HCEC 1CT (cell line): Measurements from ENCODE around the gene PCSK6.
A peak's percentile ranks its signal among the peaks of the same experiment; 100 is the strongest.

Experiments
- DNase-seq: peaks from one replicate; pipeline ENCODE4 v3.0.0-alpha.2; 2017

PCSK6 gene

DNA sequence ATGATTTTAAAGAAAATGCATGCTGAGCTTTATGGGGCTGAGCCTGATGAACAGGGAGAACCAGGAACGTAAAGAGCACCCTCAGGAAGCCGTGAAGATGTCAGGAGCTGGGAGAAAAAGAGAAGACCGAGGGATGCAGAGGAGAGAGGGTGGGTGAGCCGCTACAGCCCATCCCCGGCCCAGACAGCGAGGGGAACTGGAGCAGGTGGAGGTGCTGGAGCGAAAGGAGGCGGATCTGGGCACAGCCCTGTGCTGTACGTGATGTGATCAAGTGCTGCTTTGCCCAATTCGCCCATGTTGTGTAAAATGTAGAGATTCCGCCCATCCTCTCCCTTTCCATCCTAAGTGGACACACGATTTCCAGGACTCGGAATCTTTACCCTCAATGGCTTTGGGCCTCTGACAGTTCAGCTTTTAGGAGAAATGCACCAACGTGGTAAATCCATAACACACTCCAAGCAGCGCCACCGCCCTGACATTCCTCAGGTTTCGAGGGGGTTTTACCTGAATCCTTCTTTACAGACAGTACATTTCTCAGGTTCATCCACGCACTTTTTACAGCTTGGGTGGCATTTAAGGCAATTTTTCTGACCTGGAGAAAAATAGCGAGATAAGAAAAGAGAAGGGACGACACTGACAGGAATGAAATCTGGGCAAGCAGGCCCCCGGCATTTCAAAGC is 167.4 kb downstream of the PCSK6 start:
- no peak for DNase-seq

- peak; percentile 79 for DNase-seq
Observed at GRCh38 chr15:101320501-101321052, 168.9 kb downstream of the PCSK6 start.

DNA sequence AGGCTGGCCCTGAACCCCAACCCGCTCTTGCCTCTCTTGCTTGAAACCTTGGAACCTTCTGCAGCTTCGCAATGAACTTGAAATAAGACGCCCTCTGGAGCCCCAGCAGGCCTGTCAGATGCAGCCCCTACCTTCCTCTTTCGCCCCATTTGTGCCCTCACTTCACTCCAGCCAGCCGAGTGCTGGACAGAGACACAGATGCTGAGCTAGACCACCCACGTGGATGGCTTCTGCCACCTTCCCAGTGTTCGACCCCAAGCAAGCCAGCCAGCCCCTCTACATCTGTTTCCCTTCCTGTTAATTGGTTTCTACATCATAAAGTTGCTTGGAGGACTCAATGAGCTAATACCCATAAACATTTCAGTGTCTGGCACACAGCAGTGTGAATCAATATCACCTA is 170.7 kb downstream of the PCSK6 start:
- DNase-seq, result no peak

DNA sequence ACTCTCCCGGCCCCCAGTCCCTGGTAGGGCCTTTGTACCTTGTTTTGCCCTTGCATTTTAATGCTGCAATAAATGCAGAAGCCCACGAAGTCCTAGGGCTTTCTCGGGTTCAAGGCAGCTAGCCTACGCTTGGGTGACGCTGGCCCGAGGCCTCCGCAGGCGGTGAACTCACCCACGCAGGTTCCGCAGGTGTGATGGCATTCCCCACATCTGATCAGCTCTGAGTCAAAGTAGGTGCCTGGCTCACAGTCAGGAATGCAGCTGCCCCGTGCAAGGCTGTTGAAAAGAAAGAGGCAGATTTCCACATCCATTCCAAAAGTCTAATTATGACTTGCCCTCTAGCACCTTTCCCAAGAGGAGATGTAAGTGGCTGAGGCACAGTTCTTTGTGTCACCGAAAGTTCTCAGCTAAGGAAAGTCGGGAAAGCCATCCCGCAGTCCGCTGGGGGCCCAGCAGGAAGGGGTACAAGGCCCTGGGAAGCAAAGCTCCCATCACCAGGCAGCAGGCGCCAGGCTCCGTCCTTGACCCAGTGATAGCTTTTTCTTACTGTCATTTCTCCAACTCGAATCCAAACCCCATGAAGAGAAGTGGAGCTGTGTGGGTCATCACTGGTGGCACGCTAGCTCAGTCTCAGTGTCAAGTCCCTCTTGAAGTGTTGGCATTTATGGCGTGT is 171.2 kb downstream of the PCSK6 start:
- DNase-seq, result no peak

DNA sequence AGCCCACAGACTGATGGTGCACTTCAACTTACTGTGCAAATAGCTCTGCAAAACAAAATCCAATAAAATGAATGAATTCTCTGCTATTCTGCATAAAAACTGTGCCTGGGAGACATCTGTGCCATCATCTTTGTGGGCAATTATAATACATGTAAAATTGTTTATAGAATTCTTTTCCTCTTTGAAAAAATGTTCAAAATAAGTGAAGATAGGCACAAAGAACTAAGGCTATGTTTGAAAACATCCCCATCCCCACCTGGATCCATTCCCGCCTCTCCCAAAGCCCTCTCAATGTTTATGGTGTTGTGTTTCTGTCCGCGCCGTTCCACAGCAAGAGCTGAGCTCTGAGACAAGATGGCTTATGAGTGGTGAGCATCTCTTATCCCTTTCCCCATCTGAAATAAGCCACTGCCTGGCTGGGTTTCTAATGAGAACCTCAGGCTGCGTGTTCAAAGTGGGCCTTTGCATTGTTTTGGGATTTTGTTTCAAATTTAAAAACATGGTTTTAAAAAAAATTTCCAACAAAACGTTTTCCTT is 172.1 kb downstream of the PCSK6 start:
- no peak for DNase-seq

DNA sequence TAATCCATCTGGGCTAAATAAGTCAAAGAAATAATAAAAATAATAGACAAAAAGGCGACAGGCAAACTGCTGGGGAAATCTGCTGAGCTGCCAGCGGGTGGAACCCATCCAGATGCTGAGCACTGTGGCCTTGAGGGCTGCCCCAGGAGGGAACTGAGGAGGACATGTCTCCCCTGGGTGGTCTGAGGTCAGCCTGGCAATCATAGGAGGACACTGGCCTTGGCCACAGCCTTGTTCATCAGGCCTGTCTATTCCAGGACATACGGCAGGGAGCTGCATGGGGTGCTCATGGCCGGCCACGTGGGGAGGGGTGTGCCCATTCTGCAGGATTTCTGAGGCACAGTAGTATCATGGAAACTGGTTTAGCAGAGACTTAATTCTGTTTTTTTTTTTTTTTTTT is 173.0 kb downstream of the PCSK6 start:
- no peak for DNase-seq

DNA sequence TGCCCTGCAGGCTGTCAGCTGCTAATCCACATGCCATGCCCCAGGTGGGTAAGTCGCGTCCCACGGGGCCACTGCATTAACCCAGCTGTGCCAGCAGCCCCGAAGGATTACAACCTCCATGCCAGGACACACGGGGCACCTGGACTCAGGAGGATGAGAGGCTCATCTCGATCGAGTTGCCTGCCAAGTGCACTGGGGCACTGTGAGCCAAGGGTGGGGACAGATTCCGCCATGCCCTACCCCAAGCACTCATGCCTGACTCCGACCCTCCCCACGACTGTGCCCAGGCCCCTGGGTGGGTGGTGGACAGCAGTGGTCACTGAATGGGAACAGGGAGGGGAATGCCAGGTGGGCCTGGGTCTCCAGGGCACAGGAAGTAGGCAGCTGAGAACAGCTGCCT is 173.8 kb downstream of the PCSK6 start:
- DNase-seq, result no peak

- DNase-seq, result no peak
Observed at GRCh38 chr15:101314336-101315125, 175.0 kb downstream of the PCSK6 start.

DNA sequence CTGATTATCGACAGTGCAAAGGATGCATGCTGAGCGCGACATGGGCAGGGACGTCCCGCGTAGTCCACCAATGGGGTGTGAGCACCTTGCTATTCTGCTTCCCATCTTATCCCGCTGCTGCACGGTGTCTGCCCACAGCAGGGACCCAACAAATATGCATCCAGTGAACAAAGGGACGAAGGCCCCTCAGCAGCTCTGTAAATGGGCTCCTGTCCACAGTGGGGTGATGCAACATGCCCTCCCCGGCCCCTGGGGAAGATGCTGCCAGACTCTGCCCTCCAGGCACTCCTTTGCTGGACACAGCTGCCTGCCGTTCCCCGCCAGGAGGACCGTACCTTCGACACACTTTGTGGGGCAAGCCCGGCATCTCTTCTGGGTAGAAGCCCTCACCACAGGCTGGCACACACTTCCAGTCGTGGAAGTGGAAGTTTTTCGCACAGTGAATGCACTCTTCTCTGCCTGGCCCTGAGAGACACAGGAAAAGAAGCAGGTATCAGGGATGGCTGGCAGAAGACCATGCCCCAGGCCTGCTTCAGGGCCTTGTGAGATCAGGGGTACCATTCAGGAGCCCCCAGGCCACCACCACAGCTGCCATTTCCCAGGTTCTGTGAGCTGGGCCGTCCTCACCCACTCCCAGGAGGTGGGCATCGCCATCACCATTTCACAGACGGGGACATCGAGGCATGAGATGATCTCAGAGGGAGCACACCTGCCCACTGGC is 176.3 kb downstream of the PCSK6 start:
- DNase-seq, result no peak

GRCh38 chr15:101310508-101310907 is 179.0 kb downstream of the PCSK6 start:
- DNase-seq, result no peak

- DNase-seq, result no peak
Observed at GRCh38 chr15:101310161-101310480, 179.4 kb downstream of the PCSK6 start.

- no peak for DNase-seq
Observed at GRCh38 chr15:101309436-101310160, 179.9 kb downstream of the PCSK6 start.

DNA sequence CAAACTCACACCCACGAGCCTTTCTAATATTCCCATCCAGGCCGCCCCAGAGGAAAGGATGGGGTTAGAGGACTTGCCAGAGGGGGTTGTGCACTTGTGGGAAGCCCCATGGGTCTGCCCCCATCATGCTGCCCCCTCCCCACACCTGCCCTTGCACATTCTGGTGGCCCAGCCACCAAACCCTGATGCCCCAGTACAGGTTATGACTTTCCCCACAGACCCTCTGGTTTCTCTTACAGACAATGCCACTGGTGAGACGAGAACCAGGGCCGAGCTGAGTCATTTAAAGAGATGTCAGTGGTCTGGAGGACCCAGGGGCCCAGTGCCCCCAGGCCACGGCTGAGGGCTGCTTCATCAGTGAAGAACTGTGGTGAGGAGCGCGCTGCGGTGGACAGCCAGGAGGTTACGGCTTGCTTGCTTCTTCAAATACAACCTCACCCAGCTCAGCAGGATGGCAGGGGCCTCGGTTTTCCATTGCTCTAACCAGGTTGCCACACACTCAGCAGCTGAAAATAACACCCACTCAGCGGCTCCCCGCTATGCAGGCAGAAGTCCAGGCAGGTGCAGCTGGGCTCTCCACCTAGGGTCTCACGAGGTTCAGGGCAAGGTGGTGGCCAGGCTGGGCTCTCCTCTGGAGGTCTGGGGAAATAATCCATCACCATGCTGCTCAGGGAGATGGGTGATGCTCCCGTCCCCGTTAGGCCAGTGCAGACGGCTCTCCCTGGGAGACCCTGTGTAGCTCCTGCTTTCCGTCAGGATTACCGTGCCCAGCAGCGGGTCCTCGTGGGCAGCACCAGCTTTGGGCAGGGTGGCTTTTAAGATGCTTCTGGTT is 180.7 kb downstream of the PCSK6 start:
- no peak for DNase-seq

GRCh38 chr15:101307897-101308603 is 181.5 kb downstream of the PCSK6 start:
- DNase-seq, result no peak

DNA sequence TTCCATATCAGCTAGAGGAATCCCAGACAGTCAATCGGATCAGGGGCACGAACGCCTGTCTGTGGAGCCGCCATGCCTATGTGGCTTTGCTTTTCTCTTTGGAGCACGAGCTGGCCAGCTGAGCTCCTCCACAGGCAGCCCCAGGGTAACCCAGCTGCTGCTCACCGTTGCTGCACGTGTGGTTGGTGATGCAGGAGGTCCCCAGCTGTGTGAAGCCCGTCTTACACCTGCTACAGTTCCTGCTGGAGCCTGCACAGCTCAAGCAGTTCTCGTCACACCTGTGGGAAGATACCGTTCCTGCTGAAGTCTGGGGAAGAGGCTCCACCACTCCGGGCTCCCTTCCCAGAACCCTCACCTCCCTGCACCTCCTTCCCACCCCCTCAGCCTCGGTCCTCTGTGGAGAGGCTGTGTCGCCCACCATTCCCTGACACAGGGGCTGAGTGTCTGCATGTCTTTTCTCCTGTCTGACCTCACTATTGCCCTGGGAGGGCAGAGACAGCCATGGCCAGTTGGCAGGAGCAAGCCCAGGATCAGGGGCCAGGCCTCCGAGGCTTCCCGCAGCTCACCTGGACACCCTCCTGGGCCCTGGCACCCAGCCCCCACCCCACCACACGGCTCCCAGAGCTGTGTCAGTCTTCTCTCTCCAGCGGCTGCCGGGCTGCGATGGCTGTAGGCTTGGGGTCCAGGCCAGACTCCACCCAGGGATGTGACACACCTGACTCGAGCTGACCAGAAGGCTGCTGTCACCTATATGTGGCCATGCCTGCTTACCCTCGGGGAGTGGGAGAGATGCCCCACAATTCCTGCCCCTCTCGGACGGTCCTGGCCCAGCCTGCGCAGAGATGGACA is 182.2 kb downstream of the PCSK6 start:
- no peak for DNase-seq

DNA sequence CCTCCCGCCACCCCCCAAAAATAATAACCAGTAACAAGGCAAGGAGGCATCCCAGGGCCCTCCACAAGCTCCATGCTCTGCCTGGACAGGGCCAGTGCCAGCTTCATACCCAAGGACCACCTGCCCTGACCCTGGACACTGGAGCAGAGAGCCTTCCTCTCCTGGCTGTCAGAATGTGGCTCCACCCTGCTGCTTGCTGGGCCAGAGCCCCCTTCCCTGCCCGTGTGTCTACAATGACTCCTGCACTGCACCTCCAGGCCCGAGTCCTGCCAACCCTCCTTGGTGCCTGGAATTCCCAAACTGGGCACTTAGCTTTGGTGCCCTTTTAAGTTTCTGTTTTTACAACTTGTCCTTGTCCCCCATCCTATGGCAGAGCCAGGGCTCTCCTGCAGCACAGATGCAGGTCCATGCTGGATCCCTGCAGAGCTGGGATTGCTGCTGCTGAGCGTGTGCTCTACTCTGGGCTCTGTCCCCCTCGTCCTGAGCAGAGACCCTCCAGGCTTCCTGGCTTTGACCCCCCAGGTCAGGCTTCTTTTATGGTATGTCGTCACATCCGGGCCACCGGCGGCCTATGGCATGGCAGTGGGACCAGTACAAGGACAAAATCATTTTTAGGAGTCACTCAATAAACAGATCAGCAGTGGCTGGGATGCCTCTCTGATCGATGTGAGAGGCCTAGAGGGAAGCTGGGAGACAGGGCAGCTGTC is 183.0 kb downstream of the PCSK6 start:
- DNase-seq, result no peak

DNA sequence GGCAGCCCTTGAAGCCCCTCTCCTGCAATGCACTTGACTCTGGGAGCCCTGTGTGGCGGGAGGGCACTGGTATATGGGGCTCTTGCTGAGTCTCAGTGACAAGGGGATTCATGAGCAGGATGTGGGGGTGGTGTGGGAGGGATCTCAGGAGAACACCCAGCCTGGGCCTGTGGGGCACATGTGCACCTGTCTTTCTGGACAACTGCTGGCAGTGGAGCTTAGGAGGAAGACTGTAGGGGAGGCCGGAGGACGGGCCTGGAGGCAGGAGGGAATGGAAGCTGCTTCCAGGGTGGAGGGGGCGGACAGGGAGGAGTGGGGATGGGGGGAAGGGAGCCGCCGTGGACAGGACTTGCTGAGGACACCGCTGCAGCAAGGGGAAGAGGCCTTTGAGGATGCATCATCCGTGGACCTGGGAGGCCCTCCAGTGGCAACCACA is 183.7 kb downstream of the PCSK6 start:
- DNase-seq, result no peak

DNA sequence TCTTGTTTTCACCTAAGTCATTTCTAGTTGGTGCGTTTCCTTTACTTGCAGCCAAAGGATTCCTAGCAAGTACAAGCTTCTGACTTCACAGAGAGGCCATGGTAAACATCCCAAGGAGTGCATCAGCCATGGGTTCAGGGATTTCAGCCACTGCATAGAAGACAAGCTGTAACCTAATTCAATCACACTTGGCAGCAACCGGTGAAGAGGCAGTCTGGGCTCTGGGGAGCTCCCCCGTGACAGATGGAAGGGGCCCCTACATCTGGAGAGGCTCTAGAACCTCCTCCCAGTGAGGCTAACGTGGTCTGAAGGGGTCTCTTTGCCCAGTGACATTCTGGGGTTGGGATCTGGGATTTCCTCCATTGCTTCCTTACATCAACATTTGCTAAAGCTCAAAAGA is 186.1 kb downstream of the PCSK6 start:
- DNase-seq, result no peak
